T-helper 2 cell treated with Interferon-gamma antibody and Interleukin-4, amounts not matched to agents 5 μg/mL and 100 μg/mL, for 36 hours (primary cell): Measurements from ENCODE around the gene IL12RB1.

Experiments used
- DNase-seq: peaks from one replicate; pipeline ENCODE4 v3.0.0; 2021; ENCODE audit warnings: low spot score
- H3K27ac Mint-ChIP-seq: one replicate; pipeline ENCODE4 v1.8.0; 2021; ENCODE audit warnings: mild to moderate bottlenecking, mixed read lengths
- H3K27me3 Mint-ChIP-seq: one replicate; pipeline ENCODE4 v1.8.0; 2021; ENCODE audit warnings: low read depth, mixed read lengths
- H3K36me3 Mint-ChIP-seq: one replicate; pipeline ENCODE4 v1.8.0; 2021; ENCODE audit warnings: low read depth, mixed read lengths
- H3K4me1 Mint-ChIP-seq: one replicate; pipeline ENCODE4 v1.8.0; 2021; ENCODE audit warnings: low read depth, mixed read lengths
- H3K4me3 Mint-ChIP-seq: one replicate; pipeline ENCODE4 v1.8.0; 2022; ENCODE audit warnings: mild to moderate bottlenecking, moderate library complexity, mixed read lengths
- H3K9me3 Mint-ChIP-seq: one replicate; pipeline ENCODE4 v1.8.0; 2021; ENCODE audit warnings: mixed read lengths

IL12RB1 gene

GRCh38 chr19:18104793-18105131, 18.0 kb upstream of the IL12RB1 start:
- no peaks in the 10 kb centered on the region for H3K9me3 Mint-ChIP-seq
- peak overlapping the region; percentile 15 for H3K27ac Mint-ChIP-seq
- peaks cover 4% of the 10 kb centered on the region for H3K36me3 Mint-ChIP-seq
- peaks cover 4% of the 10 kb centered on the region for H3K27me3 Mint-ChIP-seq
- peaks cover 15% of the 10 kb centered on the region for H3K4me1 Mint-ChIP-seq
- H3K4me3 Mint-ChIP-seq = peak overlapping the region; percentile 78
- no peak for DNase-seq

- Mint-ChIP-seq H3K27ac (no peak overlapping the region), H3K4me3 (no peak overlapping the region), H3K36me3 (no peaks in the 10 kb centered on the region)
Observed at GRCh38 chr19:18102916-18103542, 16.3 kb upstream of the IL12RB1 start.

GRCh38 chr19:18101268-18101667, 14.5 kb upstream of the IL12RB1 start:
- peaks cover 27% of the 10 kb centered on the region for H3K4me1 Mint-ChIP-seq
- no peak overlapping the region for H3K27ac Mint-ChIP-seq
- H3K9me3 Mint-ChIP-seq = no peaks in the 10 kb centered on the region
- no peak overlapping the region for H3K4me3 Mint-ChIP-seq
- peaks cover 2% of the 10 kb centered on the region for H3K27me3 Mint-ChIP-seq
- no peak for DNase-seq
- no peaks in the 10 kb centered on the region for H3K36me3 Mint-ChIP-seq

More at GRCh38 chr19:18102916-18103542, 16.3 kb upstream of the IL12RB1 start:
- Mint-ChIP-seq H3K9me3 (no peaks in the 10 kb centered on the region), H3K4me1 (peaks cover 24% of the 10 kb centered on the region), H3K27me3 (peaks cover 2% of the 10 kb centered on the region)
- DNase-seq = no peak

GRCh38 chr19:18100710-18101109, 14.0 kb upstream of the IL12RB1 start:
- Mint-ChIP-seq H3K4me3 (no peak overlapping the region), H3K27ac (no peak overlapping the region), H3K36me3 (no peaks in the 10 kb centered on the region), H3K9me3 (no peaks in the 10 kb centered on the region), H3K4me1 (peaks cover 27% of the 10 kb centered on the region), H3K27me3 (peaks cover 2% of the 10 kb centered on the region)
- no peak for DNase-seq

GRCh38 chr19:18099623-18099995, 12.9 kb upstream of the IL12RB1 start:
- Mint-ChIP-seq H3K4me1 (peaks cover 29% of the 10 kb centered on the region), H3K27me3 (peaks cover 2% of the 10 kb centered on the region), H3K36me3 (no peaks in the 10 kb centered on the region), H3K4me3 (no peak overlapping the region), H3K27ac (no peak overlapping the region), H3K9me3 (no peaks in the 10 kb centered on the region)
- no peak for DNase-seq

GRCh38 chr19:18098891-18099622, 12.3 kb upstream of the IL12RB1 start:
- Mint-ChIP-seq H3K27me3 (peaks cover 2% of the 10 kb centered on the region), H3K9me3 (no peaks in the 10 kb centered on the region), H3K4me3 (peak overlapping the region; percentile 86), H3K4me1 (peaks cover 28% of the 10 kb centered on the region), H3K36me3 (no peaks in the 10 kb centered on the region), H3K27ac (no peak overlapping the region)
- DNase-seq = no peak

GRCh38 chr19:18097993-18098890, 11.5 kb upstream of the IL12RB1 start:
- Mint-ChIP-seq H3K36me3 (no peaks in the 10 kb centered on the region), H3K9me3 (no peaks in the 10 kb centered on the region), H3K27me3 (peaks cover 2% of the 10 kb centered on the region), H3K4me1 (peaks cover 26% of the 10 kb centered on the region), H3K4me3 (peak overlapping the region; percentile 86), H3K27ac (no peak overlapping the region)
- no peak for DNase-seq

GRCh38 chr19:18097217-18097992, 10.7 kb upstream of the IL12RB1 start, which contains the start of gene MAST3:
TSS of gene MAST3 (plus strand) at chr19:18097778. CDS start at chr19:18097793, 15 bp downstream.
- peak within 1 kb of the TSS; percentile 36 for H3K27ac Mint-ChIP-seq
- peak; percentile 91 for DNase-seq
- no peaks in the 10 kb centered on the region for H3K9me3 Mint-ChIP-seq
- H3K36me3 Mint-ChIP-seq = no peaks in the 10 kb centered on the region
- H3K4me3 Mint-ChIP-seq = peak within 1 kb of the TSS; percentile 86
- H3K27me3 Mint-ChIP-seq = peaks cover 2% of the 10 kb centered on the region
- H3K4me1 Mint-ChIP-seq = peaks cover 32% of the 10 kb centered on the region

GRCh38 chr19:18096258-18096657, 9.5 kb upstream of the IL12RB1 start:
- H3K9me3 Mint-ChIP-seq = no peaks in the 10 kb centered on the region
- H3K27me3 Mint-ChIP-seq = peaks cover 2% of the 10 kb centered on the region
- H3K36me3 Mint-ChIP-seq = peaks cover 1% of the 10 kb centered on the region
- no peak overlapping the region for H3K27ac Mint-ChIP-seq
- DNase-seq = no peak
- peaks cover 36% of the 10 kb centered on the region for H3K4me1 Mint-ChIP-seq
- H3K4me3 Mint-ChIP-seq = no peak overlapping the region

GRCh38 chr19:18093439-18094161, 6.9 kb upstream of the IL12RB1 start:
- Mint-ChIP-seq H3K27me3 (no peaks in the 10 kb centered on the region), H3K27ac (no peak overlapping the region)

GRCh38 chr19:18091217-18091608, 4.5 kb upstream of the IL12RB1 start:
- Mint-ChIP-seq H3K27me3 (no peaks in the 10 kb centered on the region), H3K27ac (peak overlapping the region; percentile 94), H3K36me3 (peaks cover 7% of the 10 kb centered on the region), H3K4me3 (peak overlapping the region; percentile 71), H3K9me3 (no peaks in the 10 kb centered on the region), H3K4me1 (peaks cover 51% of the 10 kb centered on the region)
- peak; percentile 86 for DNase-seq

More at GRCh38 chr19:18093439-18094161, 6.9 kb upstream of the IL12RB1 start:
- Mint-ChIP-seq H3K9me3 (no peaks in the 10 kb centered on the region), H3K36me3 (peaks cover 2% of the 10 kb centered on the region), H3K4me1 (peaks cover 52% of the 10 kb centered on the region), H3K4me3 (no peak overlapping the region)
- no peak for DNase-seq

- H3K27me3 Mint-ChIP-seq = no peaks in the 10 kb centered on the region
- DNase-seq = no peak
- peaks cover 7% of the 10 kb centered on the region for H3K36me3 Mint-ChIP-seq
- H3K9me3 Mint-ChIP-seq = no peaks in the 10 kb centered on the region
- peaks cover 51% of the 10 kb centered on the region for H3K4me1 Mint-ChIP-seq
- peak overlapping the region; percentile 71 for H3K4me3 Mint-ChIP-seq
- peak overlapping the region; percentile 94 for H3K27ac Mint-ChIP-seq
Observed at GRCh38 chr19:18090545-18091216, 3.9 kb upstream of the IL12RB1 start.
